ENCODE measurements around the gene HOXA13.

Gene HOXA13

DNA sequence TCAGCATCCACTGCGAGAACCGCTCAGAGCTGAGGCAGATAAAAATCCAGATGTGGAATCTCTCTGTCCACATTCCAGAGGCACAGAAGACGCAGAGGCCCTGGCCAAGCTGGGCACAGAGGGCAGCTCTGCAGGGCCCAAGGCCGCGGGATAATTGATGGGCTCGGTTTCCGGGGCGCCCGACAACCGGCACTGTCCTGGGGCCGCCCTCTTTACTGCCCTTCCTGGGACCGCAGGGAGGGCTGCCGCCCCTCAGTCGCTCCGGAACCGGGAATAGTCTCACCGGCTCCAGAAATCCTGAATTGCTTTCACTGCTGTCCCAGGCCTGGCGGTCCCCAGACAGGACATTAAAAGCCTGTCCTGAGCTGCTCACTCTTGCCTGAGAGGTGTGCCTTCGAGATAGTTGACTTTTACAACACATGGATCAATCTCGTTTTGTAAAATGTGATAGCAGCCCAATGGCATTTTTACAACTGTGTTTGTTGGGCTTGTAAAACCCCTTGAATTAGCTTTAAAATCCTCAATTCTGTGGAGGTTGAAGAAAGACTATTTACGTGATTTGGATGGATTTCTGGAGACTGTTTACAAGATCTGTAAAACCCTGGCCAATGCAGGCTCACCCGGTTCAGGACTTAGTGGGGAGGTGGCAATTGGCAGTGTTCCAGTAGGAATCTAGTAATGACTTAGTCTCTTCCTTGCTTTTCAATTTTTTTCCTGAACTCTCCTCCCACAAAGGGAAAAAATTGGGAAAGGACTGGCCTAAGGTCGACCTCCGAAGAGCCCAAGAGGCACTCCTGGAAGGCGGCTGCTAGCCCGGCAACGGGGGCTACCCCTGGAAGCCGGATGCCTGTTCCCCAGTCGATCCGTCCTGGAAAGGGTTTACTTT is 50.9 kb downstream of the HOXA13 start:
- Histone ChIP-seq H3K36me3 (ENCODE audit: control insufficient read depth, insufficient read depth, low read length) (no peaks in the 10 kb centered on the region), H3K27ac (ENCODE audit: insufficient read depth, low read depth, low read length, poor library complexity, severe bottlenecking) (no peak overlapping the region), H3K4me1 (ENCODE audit: control insufficient read depth, insufficient read depth, low read length) (peaks cover 5% of the 10 kb centered on the region), H3K9me3 (ENCODE audit: control insufficient read depth, low read length) (no peaks in the 10 kb centered on the region), H3K27me3 (ENCODE audit: control insufficient read depth, insufficient read depth, low read length, poor library complexity, severe bottlenecking) (peaks cover 100% of the 10 kb centered on the region), H3K4me3 (ENCODE audit: insufficient read depth, low read depth, low read length) (no peak overlapping the region)
- WGBS, 2 experiments: 37 to 42% methylated on average over 30 of the region's 30 CpGs

DNA sequence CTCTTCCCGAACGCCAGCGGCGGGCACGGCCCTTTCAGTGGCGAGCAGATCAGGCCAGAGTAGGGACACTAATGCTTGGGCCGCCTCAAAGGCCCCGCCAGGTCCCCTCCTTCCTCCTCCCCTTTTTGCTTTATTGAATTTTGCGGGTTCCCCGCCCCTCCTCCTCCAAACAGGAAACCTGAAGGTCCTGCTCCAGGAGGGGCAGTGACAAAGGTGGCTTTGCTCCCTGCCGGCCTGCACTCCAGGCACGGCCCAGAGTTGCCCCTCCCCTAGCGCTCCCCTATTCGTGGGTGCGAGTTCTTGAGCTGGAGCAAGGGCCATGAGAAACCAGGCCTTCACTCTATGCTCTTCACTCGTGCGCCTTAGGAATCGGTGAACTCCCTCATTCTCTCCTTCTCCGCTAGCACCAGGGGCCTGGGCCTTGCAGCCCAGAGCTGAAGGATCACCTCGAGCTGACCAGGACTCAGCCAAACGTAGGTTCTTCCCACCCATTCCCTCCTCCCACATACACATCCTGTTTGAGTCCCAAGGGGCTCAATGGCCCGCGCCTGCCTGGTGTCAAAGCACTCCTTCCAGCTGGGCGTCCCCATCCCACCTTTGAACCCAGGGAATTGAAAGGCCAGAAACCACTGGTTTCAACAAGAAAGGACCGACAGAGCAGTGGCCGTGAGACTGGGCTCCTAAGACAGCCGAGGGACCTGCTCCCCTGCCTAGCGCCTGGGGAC is 51.7 kb downstream of the HOXA13 start:
- 21 to 22% methylated on average over 28 of the region's 28 CpGs for WGBS, 2 experiments
- Histone ChIP-seq H3K27ac (ENCODE audit: insufficient read depth, low read depth, low read length, poor library complexity, severe bottlenecking) (no peak overlapping the region), H3K4me3 (ENCODE audit: insufficient read depth, low read depth, low read length) (no peak overlapping the region), H3K9me3 (ENCODE audit: control insufficient read depth, low read length) (no peaks in the 10 kb centered on the region), H3K36me3 (ENCODE audit: control insufficient read depth, insufficient read depth, low read length) (no peaks in the 10 kb centered on the region), H3K27me3 (ENCODE audit: control insufficient read depth, insufficient read depth, low read length, poor library complexity, severe bottlenecking) (peaks cover 100% of the 10 kb centered on the region), H3K4me1 (ENCODE audit: control insufficient read depth, insufficient read depth, low read length) (peaks cover 5% of the 10 kb centered on the region)

DNA sequence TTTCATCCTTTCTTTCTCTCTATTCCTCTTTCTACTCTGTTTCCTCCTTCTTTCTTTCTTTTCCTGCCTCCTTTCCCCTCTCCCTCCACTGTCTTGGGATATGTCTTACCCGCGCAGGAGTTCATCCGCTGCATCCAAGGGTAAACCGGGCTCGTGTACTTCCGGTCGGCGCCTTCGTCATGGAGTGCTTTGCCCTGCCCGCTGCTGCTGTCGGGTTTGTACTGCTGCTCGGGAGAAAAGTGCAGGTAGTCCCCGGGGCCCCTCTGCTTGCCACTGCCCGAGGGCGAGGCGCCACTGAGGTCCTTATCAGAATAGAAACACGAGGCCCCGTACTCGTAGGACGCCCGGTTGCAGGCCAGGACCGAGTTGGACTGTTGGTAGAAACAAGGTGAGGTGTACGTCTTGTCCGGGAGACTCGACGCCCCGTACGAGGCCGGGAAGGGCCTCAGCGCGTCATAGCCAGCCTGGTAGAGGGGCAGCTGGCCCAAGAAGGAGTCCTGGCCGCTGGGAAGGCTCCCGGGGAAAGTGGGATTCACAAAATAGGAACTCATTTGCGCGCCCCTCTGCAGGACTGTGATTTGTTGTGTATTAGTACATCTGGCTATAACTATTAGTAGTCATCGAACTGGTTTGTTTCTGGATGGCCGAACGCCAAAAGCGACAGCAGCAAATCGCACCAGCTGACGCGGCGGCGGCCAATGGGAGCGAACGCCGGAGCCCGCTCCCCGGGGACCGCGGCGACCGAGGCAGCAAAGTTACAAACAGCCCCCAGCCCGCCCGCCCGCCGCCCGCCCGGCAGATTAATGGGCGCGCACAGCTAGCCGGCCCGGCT is 52.5 kb downstream of the HOXA13 start, which contains the start of gene HOXA6:
Gene HOXA6 (minus strand): TSS at position 576 of the 832 bp plus-strand sequence. CDS start 25 bp downstream, at position 551.
- no peaks in the 10 kb centered on the region for H3K9me3 ChIP-seq (ENCODE audit: control insufficient read depth, low read length)
- peaks cover 5% of the 10 kb centered on the region for H3K4me1 ChIP-seq (ENCODE audit: control insufficient read depth, insufficient read depth, low read length)
- H3K27me3 ChIP-seq (ENCODE audit: control insufficient read depth, insufficient read depth, low read length, poor library complexity, severe bottlenecking): peaks cover 100% of the 10 kb centered on the region
- H3K4me3 ChIP-seq (ENCODE audit: insufficient read depth, low read depth, low read length): no peak within 1 kb of the TSS
- no peak within 1 kb of the TSS for H3K27ac ChIP-seq (ENCODE audit: insufficient read depth, low read depth, low read length, poor library complexity, severe bottlenecking)
- WGBS, 2 experiments: 20% methylated on average over 63 of the region's 63 CpGs
- H3K36me3 ChIP-seq (ENCODE audit: control insufficient read depth, insufficient read depth, low read length): no peaks in the 10 kb centered on the region

DNA sequence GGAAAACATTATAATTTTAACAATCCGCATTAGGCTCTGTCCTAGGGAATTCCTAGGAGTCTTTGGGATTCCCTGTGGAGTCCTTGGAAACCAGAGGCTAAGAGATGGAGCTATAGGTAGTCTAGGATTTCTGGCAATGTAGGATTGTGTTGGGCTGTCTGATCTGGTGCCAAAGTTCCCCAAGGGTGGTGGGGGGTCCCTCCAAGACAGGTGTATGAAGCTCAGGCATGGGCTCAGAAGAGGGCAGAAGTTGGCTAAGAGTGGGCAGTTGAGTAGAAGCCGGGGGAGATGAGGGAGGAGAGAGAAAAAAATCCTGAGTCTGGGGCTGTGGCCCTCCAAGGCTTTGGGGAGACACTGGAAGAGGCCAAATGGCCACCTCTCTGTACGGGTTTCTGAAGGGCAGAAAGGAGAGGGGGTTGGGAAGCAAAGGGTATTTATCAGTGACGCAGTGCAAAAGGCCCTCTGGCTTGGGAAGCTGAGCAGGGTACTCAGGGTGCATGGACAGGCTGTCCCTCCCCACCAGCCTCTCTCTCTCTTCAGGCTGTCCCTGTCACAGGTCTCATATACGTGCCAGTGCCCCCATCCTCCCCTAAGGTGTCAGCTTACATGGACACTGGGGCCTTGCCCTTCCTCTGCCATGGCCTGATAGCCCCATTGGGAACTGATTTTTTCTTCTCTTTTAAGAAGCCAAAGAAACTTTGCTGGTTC is 53.2 kb downstream of the HOXA13 start:
- WGBS, 2 experiments: 53 to 55% methylated on average over 5 of the region's 5 CpGs
- Histone ChIP-seq H3K4me3 (ENCODE audit: insufficient read depth, low read depth, low read length) (no peak overlapping the region), H3K27me3 (ENCODE audit: control insufficient read depth, insufficient read depth, low read length, poor library complexity, severe bottlenecking) (peaks cover 100% of the 10 kb centered on the region), H3K27ac (ENCODE audit: insufficient read depth, low read depth, low read length, poor library complexity, severe bottlenecking) (no peak overlapping the region), H3K36me3 (ENCODE audit: control insufficient read depth, insufficient read depth, low read length) (no peaks in the 10 kb centered on the region), H3K4me1 (ENCODE audit: control insufficient read depth, insufficient read depth, low read length) (peaks cover 9% of the 10 kb centered on the region), H3K9me3 (ENCODE audit: control insufficient read depth, low read length) (no peaks in the 10 kb centered on the region)

DNA sequence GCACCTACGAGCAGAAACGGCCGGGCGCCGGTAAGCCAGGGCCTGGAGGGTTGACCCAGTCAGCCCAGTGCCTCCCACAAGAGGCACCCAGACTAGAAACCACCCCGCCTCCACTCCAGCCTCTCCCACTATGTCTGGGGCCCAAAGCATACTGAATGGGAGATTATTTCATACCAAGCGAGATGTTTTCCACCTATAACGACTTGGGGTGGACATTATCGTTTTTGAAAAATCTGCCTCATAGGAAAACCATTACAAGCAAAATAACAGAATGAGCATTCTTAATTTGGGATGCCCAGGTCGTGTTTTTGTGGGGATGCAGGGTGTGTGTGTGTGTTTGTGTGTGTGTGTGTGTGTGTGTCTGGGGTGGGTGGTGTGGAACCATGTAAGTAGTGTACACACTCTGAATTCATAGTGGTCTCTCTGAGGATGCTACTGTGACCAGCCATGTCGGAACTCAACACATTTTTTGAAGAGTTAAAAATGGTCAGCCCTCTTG is 53.9 kb downstream of the HOXA13 start:
- WGBS, 2 experiments: 68 to 75% methylated on average over 11 of the region's 11 CpGs
- no peak overlapping the region for H3K27ac ChIP-seq (ENCODE audit: insufficient read depth, low read depth, low read length, poor library complexity, severe bottlenecking)
- H3K36me3 ChIP-seq (ENCODE audit: control insufficient read depth, insufficient read depth, low read length): no peaks in the 10 kb centered on the region
- H3K9me3 ChIP-seq (ENCODE audit: control insufficient read depth, low read length): no peaks in the 10 kb centered on the region
- peaks cover 100% of the 10 kb centered on the region for H3K27me3 ChIP-seq (ENCODE audit: control insufficient read depth, insufficient read depth, low read length, poor library complexity, severe bottlenecking)
- H3K4me3 ChIP-seq (ENCODE audit: insufficient read depth, low read depth, low read length): no peak overlapping the region
- H3K4me1 ChIP-seq (ENCODE audit: control insufficient read depth, insufficient read depth, low read length): peaks cover 4% of the 10 kb centered on the region

DNA sequence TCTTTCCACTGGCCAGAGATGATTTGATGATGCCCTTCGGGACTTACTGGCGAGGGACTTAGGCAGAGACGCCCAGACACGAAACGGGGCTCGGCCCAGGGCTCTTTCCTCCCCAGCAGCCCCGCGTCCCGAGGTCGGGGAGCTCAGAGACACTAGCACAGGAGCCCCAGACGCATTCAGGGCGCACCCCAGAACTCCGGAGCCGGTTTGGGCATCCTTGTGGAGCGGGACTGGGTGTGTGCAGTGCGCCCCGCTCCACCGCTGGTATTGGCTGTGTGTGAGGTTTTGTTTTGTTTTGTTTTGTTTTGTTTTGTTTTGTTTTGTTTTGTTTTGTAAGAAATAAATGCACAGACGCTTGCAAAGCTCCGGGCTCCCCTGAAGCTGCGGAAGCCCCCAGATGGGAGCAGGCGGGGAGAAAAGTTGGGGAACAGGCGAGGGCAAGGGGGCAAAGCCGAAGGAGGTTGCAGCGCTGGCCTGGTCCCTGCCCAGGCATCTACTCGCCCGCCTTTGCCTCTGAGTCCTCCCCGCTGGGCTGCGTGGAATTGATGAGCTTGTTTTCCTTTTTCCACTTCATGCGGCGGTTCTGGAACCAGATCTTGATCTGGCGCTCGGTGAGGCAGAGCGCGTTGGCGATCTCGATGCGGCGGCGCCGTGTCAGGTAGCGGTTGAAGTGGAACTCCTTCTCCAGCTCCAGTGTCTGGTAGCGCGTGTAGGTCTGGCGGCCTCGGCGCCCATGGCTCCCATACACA is 54.6 kb downstream of the HOXA13 start:
- Histone ChIP-seq H3K36me3 (ENCODE audit: control insufficient read depth, insufficient read depth, low read length) (no peaks in the 10 kb centered on the region), H3K4me3 (ENCODE audit: insufficient read depth, low read depth, low read length) (no peak overlapping the region), H3K9me3 (ENCODE audit: control insufficient read depth, low read length) (no peaks in the 10 kb centered on the region), H3K27ac (ENCODE audit: insufficient read depth, low read depth, low read length, poor library complexity, severe bottlenecking) (no peak overlapping the region), H3K4me1 (ENCODE audit: control insufficient read depth, insufficient read depth, low read length) (peaks cover 4% of the 10 kb centered on the region), H3K27me3 (ENCODE audit: control insufficient read depth, insufficient read depth, low read length, poor library complexity, severe bottlenecking) (peaks cover 100% of the 10 kb centered on the region)
- 64 to 71% methylated on average over 47 of the region's 47 CpGs for WGBS, 2 experiments

DNA sequence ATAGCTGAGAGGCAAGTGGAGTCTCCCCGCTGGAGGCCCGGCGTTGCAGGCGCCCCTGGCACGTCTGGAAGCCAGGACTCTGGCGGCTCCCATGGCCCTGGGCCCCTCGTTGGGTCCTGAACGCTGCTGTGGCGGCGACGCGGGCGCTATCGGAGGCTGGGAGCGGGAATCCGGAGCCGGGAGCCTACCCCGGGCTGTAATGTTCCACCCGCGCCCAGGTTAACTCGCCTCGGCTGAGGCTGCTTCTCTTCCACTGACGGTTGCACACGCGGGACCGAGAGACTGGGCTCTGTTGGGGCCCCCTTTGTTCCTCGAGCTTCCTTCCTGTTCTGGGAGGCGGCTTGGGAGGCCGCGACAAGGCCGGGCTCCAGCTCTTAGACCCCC is 55.1 kb downstream of the HOXA13 start:
- Histone ChIP-seq H3K4me1 (ENCODE audit: control insufficient read depth, insufficient read depth, low read length) (peaks cover 4% of the 10 kb centered on the region), H3K9me3 (ENCODE audit: control insufficient read depth, low read length) (no peaks in the 10 kb centered on the region), H3K27ac (ENCODE audit: insufficient read depth, low read depth, low read length, poor library complexity, severe bottlenecking) (no peak overlapping the region), H3K36me3 (ENCODE audit: control insufficient read depth, insufficient read depth, low read length) (no peaks in the 10 kb centered on the region), H3K4me3 (ENCODE audit: insufficient read depth, low read depth, low read length) (no peak overlapping the region), H3K27me3 (ENCODE audit: control insufficient read depth, insufficient read depth, low read length, poor library complexity, severe bottlenecking) (peaks cover 100% of the 10 kb centered on the region)
- WGBS, 2 experiments: 27 to 28% methylated on average over 31 of the region's 31 CpGs

Data from ectodermal cell (in vitro differentiated cells).